Glutamatergic neuron (in vitro differentiated cells): ENCODE results near the gene PRMT3. TPM values are rescaled to one million over a fixed set of nuclear protein-coding genes. Genes with fewer than 3 reads are reported as not detected.

Experiments used
- DNase-seq: peaks from one replicate; pipeline ENCODE4 v3.0.0; 2022
- H3K27ac Mint-ChIP-seq: one replicate; pipeline ENCODE4 v1.8.0; 2020; ENCODE audit warnings: mild to moderate bottlenecking, mixed read lengths, inconsistent platforms; ENCODE audit not compliant: unreplicated experiment
- H3K27me3 Mint-ChIP-seq: one replicate; pipeline ENCODE4 v1.8.0; 2020; ENCODE audit warnings: mild to moderate bottlenecking, moderate library complexity, mixed read lengths, inconsistent platforms; ENCODE audit not compliant: unreplicated experiment
- H3K36me3 Mint-ChIP-seq: one replicate; pipeline ENCODE4 v1.8.0; 2020; ENCODE audit warnings: mild to moderate bottlenecking, mixed read lengths, inconsistent platforms; ENCODE audit not compliant: unreplicated experiment
- H3K4me1 Mint-ChIP-seq: one replicate; pipeline ENCODE4 v1.8.0; 2020; ENCODE audit warnings: mild to moderate bottlenecking, low read depth, mixed read lengths, inconsistent platforms; ENCODE audit not compliant: unreplicated experiment
- H3K4me3 Mint-ChIP-seq: one replicate; pipeline ENCODE4 v1.8.0; 2020; ENCODE audit warnings: mild to moderate bottlenecking, mixed read lengths, inconsistent platforms; ENCODE audit not compliant: unreplicated experiment
- H3K9me3 Mint-ChIP-seq: one replicate; pipeline ENCODE4 v1.8.0; 2020; ENCODE audit warnings: mild to moderate bottlenecking, moderate library complexity, mixed read lengths, inconsistent platforms; ENCODE audit not compliant: unreplicated experiment
- total RNA-seq: library from RNA; stranded (reverse); fragmentation: NEBNext Ultra II Directional; extraction: Animal tissue kit (Norgen Biotek cat#: 25700); gene quantifications from one replicate; pipeline ENCODE4 v1.2.1, GENCODE V29; 2021; ENCODE audit not compliant: unreplicated experiment
- TF ChIP-seq, protein P1 (sequence below): fragments of 200-600 bp; sonication (generic); IDR thresholded peaks from one replicate; pipeline ENCODE4 v1.5.0; 2021; ENCODE audit not compliant: partially characterized antibody, unreplicated experiment

Gene PRMT3
- total RNA-seq, 1 donor from 2014 or later = 11.2 TPM

DNA sequence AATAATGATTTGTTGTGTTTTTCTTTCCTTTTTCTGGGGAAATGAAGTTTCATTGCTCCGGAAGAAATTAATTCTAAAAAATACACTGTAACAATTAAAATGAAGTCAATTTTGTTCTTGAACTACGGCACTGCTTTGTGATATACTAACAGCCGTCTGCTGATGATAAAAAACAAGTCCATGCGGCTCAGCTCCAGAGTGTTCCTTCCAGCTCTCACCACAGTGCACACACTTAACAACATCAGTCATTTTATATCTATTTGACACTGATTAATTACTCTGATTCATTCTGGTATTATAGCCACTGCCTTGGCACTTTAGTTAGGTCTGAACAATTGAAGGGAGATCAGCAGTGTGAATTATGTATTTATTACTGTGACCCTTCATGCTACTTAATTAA lies 114.5 kb downstream of the PRMT3 start:
- Mint-ChIP-seq H3K36me3 (no peaks in the 10 kb centered on the region), H3K4me3 (no peak overlapping the region), H3K4me1 (peaks cover 4% of the 10 kb centered on the region), H3K9me3 (no peaks in the 10 kb centered on the region), H3K27ac (no peak overlapping the region), H3K27me3 (no peaks in the 10 kb centered on the region)
- DNase-seq = no peak
- TF ChIP-seq, protein P1, sequence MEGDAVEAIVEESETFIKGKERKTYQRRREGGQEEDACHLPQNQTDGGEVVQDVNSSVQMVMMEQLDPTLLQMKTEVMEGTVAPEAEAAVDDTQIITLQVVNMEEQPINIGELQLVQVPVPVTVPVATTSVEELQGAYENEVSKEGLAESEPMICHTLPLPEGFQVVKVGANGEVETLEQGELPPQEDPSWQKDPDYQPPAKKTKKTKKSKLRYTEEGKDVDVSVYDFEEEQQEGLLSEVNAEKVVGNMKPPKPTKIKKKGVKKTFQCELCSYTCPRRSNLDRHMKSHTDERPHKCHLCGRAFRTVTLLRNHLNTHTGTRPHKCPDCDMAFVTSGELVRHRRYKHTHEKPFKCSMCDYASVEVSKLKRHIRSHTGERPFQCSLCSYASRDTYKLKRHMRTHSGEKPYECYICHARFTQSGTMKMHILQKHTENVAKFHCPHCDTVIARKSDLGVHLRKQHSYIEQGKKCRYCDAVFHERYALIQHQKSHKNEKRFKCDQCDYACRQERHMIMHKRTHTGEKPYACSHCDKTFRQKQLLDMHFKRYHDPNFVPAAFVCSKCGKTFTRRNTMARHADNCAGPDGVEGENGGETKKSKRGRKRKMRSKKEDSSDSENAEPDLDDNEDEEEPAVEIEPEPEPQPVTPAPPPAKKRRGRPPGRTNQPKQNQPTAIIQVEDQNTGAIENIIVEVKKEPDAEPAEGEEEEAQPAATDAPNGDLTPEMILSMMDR = no peak

GRCh38 chr11:20511982-20512381 lies 124.5 kb downstream of the PRMT3 start:
- no peak overlapping the region for H3K4me3 Mint-ChIP-seq
- no peaks in the 10 kb centered on the region for H3K36me3 Mint-ChIP-seq

GRCh38 chr11:20512869-20513268 lies 125.4 kb downstream of the PRMT3 start:
- TF ChIP-seq, protein P1 = no peak
- no peaks in the 10 kb centered on the region for H3K4me1 Mint-ChIP-seq
- H3K36me3 Mint-ChIP-seq = no peaks in the 10 kb centered on the region
- no peaks in the 10 kb centered on the region for H3K27me3 Mint-ChIP-seq
- H3K9me3 Mint-ChIP-seq = no peaks in the 10 kb centered on the region
- no peak overlapping the region for H3K27ac Mint-ChIP-seq
- DNase-seq = no peak
- no peak overlapping the region for H3K4me3 Mint-ChIP-seq

More at GRCh38 chr11:20511982-20512381, 124.5 kb downstream of the PRMT3 start:
- TF ChIP-seq, protein P1 = no peak
- no peaks in the 10 kb centered on the region for H3K27me3 Mint-ChIP-seq
- no peaks in the 10 kb centered on the region for H3K4me1 Mint-ChIP-seq
- H3K9me3 Mint-ChIP-seq = no peaks in the 10 kb centered on the region
- no peak overlapping the region for H3K27ac Mint-ChIP-seq
- no peak for DNase-seq

DNA sequence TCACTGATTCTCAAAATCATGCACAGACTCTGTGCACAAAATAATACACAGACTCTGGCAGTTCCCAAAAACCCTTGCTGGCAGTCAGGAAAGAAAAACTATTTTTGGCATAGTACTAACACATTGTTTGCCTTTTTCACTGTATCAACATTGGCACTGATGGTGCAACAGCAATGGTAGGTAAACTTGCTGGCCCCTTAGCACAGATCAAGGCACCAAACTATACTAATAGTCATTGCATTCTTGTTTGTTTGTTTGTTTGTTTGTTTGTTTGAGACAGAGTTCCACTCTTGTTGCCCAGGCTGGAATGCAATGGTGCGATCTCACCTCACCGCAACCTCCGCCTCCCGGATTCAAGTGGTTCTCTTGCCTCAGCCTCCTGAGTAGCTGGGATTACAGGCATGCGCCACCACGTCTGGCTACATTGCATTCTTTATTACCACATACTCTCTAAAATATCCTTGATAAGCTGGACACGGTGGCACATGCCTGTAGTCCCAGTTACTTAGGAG lies 130.9 kb downstream of the PRMT3 start:
- Mint-ChIP-seq H3K4me3 (no peak overlapping the region), H3K9me3 (no peaks in the 10 kb centered on the region), H3K36me3 (no peaks in the 10 kb centered on the region), H3K4me1 (no peaks in the 10 kb centered on the region), H3K27me3 (peaks cover 3% of the 10 kb centered on the region), H3K27ac (no peak overlapping the region)
- TF ChIP-seq, protein P1 = no peak
- DNase-seq = no peak

DNA sequence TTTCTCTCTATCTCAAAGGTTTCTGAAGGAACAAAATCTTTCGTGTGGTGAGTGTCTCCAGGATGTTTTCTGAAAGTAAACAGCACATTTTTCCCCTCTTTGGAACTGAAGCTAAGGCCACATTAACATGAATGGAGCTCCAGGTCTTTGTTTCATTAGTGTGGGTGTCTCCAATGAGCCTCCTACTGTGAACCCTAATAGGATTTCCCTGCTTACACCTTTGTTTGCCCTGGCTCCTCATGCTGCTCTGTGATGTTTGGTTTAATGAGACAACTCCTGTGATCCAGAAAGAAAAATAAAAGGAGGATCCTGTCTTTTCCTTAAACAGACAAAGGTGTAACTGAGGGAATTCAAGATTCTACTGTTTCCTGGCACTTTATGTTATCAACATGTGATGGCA lies 135.0 kb downstream of the PRMT3 start:
- no peaks in the 10 kb centered on the region for H3K9me3 Mint-ChIP-seq
- H3K4me1 Mint-ChIP-seq = no peaks in the 10 kb centered on the region
- peaks cover 3% of the 10 kb centered on the region for H3K27me3 Mint-ChIP-seq
- TF ChIP-seq, protein P1 = no peak
- H3K4me3 Mint-ChIP-seq = no peak overlapping the region
- no peaks in the 10 kb centered on the region for H3K36me3 Mint-ChIP-seq
- H3K27ac Mint-ChIP-seq = no peak overlapping the region
- DNase-seq = no peak
